Neural crest cell (in vitro differentiated cells): ENCODE data around the gene GMPPA. TPM values are rescaled to one million over a fixed set of nuclear protein-coding genes. Genes with fewer than 3 reads are reported as not detected.

Experiments used
- DNase-seq: peaks from one replicate; pipeline ENCODE4 v3.0.0; 2021; ENCODE audit warnings: low read depth, mixed read lengths, low spot score
- H3K27ac Mint-ChIP-seq: one replicate; pipeline ENCODE4 v1.8.0; 2021; ENCODE audit warnings: mild to moderate bottlenecking, mixed read lengths; ENCODE audit not compliant: unreplicated experiment
- H3K27me3 Mint-ChIP-seq: 2 replicates; pipeline ENCODE4 v1.8.0; 2021; ENCODE audit warnings: low read depth, mild to moderate bottlenecking, mixed read lengths
- H3K36me3 Mint-ChIP-seq: 2 replicates; pipeline ENCODE4 v1.8.0; 2021; ENCODE audit warnings: low read depth, mild to moderate bottlenecking, mixed read lengths
- H3K4me1 Mint-ChIP-seq: 2 replicates; pipeline ENCODE4 v1.8.0; 2021; ENCODE audit warnings: mixed read lengths
- H3K4me3 Mint-ChIP-seq: one replicate; pipeline ENCODE4 v1.8.0; 2021; ENCODE audit warnings: mild to moderate bottlenecking, mixed read lengths
- H3K9me3 Mint-ChIP-seq: 2 replicates; pipeline ENCODE4 v1.8.0; 2021; ENCODE audit warnings: mixed read lengths
- total RNA-seq: library from RNA; stranded (reverse); gene quantifications from 2 replicates; pipeline ENCODE4 v1.2.1, GENCODE V29; 2021
- TF ChIP-seq, protein P1 (sequence below): fragments of 200-600 bp; sonication (generic); conservative IDR thresholded peaks from 2 replicates; pipeline ENCODE4 v1.5.0; 2021; ENCODE audit warnings: antibody characterized with exemption, mild to moderate bottlenecking

The GMPPA gene
- total RNA-seq, 1 donor from 2014 or later, result 26.1 TPM

DNA sequence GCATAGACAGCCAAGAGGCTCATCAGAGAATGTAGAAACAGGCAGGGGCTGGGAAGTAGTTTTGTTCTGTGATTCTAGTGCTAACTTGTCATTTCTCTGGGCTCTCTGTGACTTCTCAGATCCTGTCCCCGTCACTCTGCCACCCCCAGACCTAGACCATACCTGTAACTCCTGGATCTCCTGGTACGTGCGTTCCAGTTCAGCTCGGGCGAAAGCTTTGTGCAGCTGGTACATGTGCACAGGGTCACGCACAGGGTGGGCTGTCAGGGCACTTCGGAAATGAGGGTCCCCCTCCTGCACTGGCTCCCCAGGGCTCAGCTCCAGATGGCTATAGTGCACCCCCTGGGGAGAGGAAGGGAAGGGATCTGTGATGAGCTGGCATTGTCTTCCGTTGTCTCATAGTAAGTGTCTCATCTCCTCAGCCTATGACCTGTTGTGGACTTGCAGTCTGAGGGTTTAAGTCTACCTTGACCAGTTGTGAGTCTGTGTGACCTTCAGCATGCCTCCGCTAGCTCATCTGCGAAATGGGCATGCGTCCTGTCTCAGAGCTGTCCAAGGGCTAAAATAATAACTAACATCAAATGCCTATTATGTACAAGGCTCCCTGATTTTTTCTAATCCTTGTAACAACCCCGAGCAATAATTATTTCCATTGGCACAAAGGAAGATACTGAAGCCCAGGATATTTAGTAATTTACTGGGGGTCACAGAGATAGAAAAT lies 42.3 kb downstream of the GMPPA start:
- peak overlapping the region; percentile 71 for H3K4me3 Mint-ChIP-seq
- TF ChIP-seq, protein P1, sequence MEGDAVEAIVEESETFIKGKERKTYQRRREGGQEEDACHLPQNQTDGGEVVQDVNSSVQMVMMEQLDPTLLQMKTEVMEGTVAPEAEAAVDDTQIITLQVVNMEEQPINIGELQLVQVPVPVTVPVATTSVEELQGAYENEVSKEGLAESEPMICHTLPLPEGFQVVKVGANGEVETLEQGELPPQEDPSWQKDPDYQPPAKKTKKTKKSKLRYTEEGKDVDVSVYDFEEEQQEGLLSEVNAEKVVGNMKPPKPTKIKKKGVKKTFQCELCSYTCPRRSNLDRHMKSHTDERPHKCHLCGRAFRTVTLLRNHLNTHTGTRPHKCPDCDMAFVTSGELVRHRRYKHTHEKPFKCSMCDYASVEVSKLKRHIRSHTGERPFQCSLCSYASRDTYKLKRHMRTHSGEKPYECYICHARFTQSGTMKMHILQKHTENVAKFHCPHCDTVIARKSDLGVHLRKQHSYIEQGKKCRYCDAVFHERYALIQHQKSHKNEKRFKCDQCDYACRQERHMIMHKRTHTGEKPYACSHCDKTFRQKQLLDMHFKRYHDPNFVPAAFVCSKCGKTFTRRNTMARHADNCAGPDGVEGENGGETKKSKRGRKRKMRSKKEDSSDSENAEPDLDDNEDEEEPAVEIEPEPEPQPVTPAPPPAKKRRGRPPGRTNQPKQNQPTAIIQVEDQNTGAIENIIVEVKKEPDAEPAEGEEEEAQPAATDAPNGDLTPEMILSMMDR, result no peak
- no peaks in the 10 kb centered on the region for H3K36me3 Mint-ChIP-seq
- no peaks in the 10 kb centered on the region for H3K27me3 Mint-ChIP-seq
- no peak for DNase-seq
- H3K27ac Mint-ChIP-seq, result no peak overlapping the region
- no peaks in the 10 kb centered on the region for H3K9me3 Mint-ChIP-seq
- peaks cover 45% of the 10 kb centered on the region for H3K4me1 Mint-ChIP-seq

DNA sequence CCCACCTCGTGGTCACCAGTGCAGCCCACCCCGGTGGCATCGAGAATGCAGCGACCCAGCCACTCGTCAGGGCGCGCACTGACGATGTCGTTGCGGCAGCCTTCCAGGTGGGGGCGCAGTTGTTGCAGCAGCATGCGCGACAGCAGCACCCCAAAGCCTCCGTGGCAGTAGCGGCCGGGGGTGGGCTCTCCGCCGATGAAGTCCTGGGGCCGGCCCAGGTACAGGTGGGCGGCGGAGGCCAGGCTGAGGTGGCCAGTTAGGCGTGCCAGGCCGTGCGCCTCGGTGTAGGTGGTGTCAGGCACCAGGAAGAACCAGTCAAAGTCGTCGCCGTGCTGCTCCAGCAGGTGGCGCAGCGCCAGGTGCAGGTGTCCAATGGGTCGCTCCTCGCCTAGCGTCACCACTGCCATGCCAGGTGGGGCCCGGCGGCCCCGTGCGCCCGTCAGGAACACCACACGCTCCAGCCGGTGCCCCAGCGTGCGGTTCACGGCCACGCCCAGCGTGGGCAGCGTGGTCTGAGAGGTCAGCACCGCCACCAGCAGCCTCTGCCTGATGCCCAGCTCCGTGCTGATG lies 43.0 kb downstream of the GMPPA start:
- DNase-seq, result peak; percentile 90
- TF ChIP-seq, protein P1, result peak; percentile 100
- H3K4me3 Mint-ChIP-seq, result peak overlapping the region; percentile 71
- no peaks in the 10 kb centered on the region for H3K36me3 Mint-ChIP-seq
- no peaks in the 10 kb centered on the region for H3K27me3 Mint-ChIP-seq
- H3K9me3 Mint-ChIP-seq, result no peaks in the 10 kb centered on the region
- no peak overlapping the region for H3K27ac Mint-ChIP-seq
- H3K4me1 Mint-ChIP-seq, result peaks cover 49% of the 10 kb centered on the region

- Mint-ChIP-seq H3K4me1 (peaks cover 45% of the 10 kb centered on the region), H3K4me3 (peak overlapping the region; percentile 91), H3K36me3 (peaks cover 3% of the 10 kb centered on the region), H3K9me3 (no peaks in the 10 kb centered on the region), H3K27ac (no peak overlapping the region), H3K27me3 (no peaks in the 10 kb centered on the region)
- DNase-seq, result peak; percentile 42
- TF ChIP-seq, protein P1, result peak; percentile 21
These were observed 44.4 kb downstream of the GMPPA start for GRCh38 chr2:219542931-219543595.

GRCh38 chr2:219543596-219544358 lies 45.1 kb downstream of the GMPPA start, which contains the start of the genes CHPF and TMEM198:
Gene CHPF, minus strand, starts transcription at chr2:219543809. Its CDS starts 271 bp downstream, at chr2:219543538.
Gene TMEM198, plus strand, starts transcription at chr2:219544028. Its CDS starts 700 bp downstream, at chr2:219544728.
- peaks cover 39% of the 10 kb centered on the region for H3K4me1 Mint-ChIP-seq
- peak within 1 kb of the TSS; percentile 81 for H3K27ac Mint-ChIP-seq
- peaks cover 3% of the 10 kb centered on the region for H3K36me3 Mint-ChIP-seq

More at GRCh38 chr2:219543596-219544358, 45.1 kb downstream of the GMPPA start, which contains the start of the genes CHPF and TMEM198:
- Mint-ChIP-seq H3K9me3 (no peaks in the 10 kb centered on the region), H3K27me3 (no peaks in the 10 kb centered on the region), H3K4me3 (peak within 1 kb of the TSS; percentile 91)
- peak; percentile 98 for DNase-seq
- TF ChIP-seq, protein P1, result no peak
